SKM-1 treated with dmso at 0.1 percent for 144 hours (cell line): ENCODE data around the gene MET.
A peak's percentile ranks its signal among the peaks of the same experiment; 100 is the strongest.

Source experiments
- DNase-seq: peaks from one replicate; lab custom pipeline; 2025; ENCODE audit not compliant: unreplicated experiment; lab: John Stamatoyannopoulos, UW

MET gene

DNA sequence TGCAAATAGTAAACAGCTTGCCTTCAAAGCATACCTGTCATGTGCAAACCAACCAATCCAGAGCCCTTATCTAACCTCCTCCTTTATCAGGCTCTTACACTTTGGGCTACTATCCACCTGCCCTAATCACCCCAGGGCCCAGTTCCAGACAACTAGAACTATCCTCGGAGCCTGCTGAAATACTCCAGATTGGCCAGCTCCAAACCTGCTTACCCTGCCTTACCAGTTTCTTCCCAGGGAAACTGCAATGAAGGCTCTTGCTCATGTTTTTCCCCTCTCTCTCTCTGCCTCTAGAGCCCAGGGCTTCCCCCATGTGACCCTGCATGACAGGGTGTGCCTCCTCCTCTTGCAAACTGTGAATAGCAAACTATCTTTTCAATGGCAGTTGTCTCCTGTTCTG is 109.0 kb downstream of the MET start:
- DNase-seq, result no peak

DNA sequence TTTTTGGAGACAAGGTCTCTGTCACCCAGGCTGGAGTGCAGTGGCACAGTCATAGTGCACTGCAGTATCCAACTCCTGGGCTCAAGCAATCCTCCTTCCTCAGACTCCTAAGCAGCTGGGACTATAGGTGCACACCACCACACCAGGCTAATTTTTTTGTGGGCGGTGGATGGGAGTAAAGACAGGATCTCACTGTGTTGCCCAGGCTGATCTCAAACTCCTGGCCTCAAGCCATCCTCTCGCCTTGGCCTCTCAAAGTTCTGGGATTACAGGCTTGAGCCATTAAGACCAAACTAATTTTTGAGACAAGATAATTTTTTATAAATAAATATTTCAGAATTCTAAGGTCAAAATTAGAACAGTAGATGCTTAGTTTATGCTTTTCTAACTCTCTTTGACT is 109.6 kb downstream of the MET start:
- no peak for DNase-seq

DNA sequence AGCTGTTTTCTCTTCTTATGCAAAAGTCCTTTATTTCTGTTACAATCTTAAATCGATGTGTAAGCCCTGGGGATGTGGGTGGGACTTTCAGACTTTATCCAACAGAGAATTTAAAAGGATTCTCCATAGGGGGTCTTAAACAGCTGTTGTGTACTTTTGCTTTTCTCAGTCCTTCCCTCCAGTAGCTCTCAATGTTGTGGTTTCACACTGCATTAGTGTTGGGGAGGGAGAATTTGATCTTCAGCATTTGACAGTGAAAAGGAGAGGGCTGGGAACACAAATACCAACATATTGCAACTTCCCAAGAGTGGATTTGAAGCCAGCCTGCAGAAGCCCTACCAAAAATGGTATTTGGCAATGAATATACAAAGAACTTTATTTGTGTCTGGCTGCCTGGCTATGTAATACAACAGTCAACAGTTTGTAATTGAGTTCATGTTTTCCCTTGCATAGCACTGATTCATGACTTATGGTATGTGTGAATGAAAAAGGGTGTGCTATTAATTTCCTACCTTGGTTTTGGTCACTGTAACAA is 110.2 kb downstream of the MET start:
- DNase-seq, result no peak

DNA sequence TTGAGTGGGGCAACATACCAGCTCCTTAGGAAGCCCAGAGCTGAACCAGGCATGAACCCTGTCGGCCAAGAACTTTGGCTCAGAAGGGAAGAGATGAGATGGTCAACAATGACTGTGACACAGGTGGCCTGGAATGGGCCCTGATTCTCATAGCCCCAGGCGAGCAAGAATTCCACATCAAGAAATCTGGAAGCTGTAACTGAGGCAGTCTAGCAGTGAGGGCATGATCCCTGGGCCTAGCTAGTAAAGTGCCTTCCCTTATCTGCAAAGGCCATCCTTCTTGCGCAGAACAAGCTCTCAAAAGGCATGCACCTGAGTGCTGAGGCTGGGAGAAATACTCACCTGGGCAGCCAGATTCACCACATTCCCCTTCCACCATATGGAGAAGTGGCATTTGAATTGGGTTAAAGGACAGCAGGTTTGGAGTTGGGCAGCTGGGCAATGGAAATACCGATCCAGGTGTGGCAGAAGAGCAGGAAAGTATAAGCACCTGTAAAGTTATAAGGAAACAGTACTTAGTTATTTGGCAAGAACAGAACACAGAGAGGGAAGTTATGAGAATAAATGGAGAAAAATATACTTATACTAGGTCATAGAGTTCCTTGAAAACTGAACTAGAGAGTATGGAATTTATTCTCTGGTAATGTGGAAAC is 111.8 kb downstream of the MET start:
- no peak for DNase-seq

DNA sequence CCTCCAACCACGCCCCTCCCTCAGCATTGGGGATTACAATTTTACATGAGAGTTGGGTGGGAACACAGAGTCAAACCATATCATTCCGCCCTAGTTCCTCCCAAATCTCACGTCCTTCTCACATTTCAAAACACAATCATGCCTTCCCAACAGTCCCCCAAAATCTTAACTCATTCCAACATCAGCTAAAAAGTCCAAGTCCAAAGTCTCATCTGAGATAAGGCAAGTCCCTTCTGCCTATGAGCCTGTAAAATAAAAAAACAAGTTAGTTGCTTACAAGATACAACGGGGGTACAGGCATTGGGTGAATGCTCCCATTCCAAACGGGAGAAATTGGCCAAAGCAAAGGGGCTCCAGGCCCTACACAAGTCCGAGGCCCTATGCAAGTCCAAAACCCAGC is 112.7 kb downstream of the MET start:
- DNase-seq, result no peak

DNA sequence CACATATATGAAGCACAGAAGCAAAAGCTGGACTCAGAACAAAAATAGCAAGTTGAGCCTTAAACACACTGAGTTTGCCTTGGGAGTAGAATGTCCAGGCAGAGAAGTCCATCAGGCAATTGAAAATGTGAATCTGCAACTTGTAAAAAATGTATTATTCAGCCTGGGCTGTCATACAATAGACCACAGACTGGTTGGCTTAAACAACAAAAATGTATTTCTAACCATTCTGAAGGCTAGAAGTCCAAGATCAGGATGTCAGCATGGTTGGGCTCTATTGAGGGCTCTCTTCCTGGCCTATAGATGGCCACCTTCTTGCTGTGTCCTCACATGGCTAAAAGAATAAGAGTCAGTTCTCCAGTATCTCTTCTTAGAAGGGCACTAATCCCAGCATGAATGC is 113.8 kb downstream of the MET start:
- DNase-seq, result no peak

DNA sequence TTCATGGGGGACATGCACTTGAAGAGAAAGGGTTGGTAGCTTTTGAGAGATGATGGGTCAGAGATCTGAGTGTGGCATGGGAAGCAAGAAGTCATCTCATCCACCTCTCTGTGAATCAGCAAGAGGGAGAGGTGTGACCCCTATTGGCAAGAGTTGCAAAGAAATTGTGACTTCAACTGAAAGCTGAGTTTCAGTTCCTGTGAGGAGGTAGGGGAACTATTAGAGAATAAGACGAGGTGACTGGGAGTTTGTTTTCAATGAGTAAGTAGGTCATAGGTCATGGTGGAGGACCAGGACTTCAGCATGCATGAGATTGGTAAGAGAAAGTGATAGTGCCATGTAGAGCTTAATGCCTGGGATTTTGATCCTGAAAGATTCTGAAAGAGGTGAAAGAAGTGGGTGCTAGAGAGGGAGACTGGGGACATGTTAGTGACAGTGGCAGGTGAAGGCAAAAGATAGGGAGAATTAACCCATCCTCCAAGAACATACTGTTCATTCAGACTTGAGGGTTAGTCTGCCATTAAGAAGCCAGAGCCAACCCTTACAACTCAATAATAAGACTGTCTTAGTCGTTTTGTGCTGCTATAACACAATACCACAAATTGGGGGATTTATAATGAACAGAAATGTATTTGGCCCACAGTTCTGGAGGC is 114.9 kb downstream of the MET start:
- DNase-seq, result peak; percentile 69

DNA sequence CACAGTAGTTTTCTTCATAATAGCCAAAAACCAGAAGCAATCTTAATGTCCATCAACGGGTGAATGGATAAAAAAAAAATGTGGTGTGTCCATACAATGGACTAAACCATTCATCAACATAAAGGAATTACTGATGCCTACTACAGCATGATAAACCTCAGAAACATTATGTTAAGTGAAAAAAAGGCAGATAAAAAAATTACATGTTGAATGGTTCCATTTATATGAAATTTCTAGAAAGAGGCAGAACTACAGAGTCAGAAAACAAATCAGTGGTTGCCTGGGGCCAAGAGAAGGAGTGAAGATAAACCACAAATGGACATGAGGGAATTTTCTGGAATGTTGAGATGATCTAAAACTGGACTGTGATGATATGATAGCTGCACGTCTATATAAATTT is 115.9 kb downstream of the MET start:
- DNase-seq, result no peak

DNA sequence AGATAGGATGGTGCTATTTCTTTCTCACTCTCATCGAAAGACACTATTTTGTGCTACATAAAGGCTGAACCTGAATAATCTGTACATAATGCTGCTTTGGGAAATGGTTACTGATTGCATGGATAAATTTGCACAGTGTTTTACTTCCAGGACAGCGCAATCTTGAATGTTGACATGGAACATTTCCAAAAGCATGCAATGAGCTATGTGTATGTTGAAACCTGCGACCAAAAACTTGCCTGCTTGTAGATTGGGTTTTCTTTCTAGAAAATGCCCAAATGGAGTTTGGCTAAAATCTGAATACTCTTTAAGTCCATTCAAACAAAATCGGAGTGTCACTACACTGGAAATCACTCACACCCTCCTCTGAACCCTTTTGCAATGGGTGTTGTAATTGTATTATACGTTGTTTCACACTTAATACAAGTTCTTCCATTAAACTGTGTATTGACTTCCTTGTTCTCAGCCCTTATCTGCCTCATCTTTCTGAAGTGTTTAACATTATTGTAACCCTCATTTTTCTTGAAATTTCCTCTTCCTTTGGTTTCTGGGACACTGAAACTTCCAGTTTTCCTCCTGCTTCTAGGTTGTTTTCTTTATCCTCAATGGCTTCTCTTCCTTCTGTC is 116.7 kb downstream of the MET start:
- no peak for DNase-seq

DNA sequence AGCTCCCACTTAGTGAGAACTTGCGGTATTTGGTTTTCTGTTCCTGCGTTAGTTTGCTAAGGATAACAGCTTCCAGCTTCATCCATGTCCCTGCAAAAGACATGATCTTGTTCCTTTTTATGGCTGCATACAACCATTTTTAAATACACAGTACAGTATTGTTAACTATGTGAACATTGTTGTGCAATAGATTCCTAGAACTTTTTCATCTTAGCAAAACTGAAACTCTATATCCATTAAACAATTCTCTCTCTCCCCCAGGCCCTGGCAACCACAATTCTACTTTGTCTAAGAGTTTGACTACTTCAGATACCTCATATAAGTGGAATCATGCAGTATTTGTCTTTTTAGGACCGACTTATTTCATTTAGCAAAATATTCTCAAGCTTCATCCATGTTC is 118.0 kb downstream of the MET start:
- no peak for DNase-seq

DNA sequence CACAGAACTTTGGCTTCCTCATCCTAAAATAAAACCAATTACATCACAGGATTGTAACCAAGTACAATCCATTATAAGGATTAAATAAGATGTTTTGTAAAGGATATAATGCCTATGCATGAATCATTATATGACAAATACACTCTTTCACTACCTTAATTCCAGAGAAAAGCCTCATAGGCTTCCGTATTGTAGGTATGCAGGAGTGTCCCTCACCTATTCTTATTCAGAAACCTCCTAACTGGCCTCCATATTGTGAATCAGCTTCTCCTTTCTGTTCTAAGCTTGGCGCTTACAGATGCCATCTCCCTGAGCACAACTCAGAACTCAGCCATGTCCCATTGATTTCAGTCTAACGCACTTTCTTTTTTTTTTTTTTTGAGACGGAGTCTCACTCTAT is 120.8 kb downstream of the MET start:
- no peak for DNase-seq

DNA sequence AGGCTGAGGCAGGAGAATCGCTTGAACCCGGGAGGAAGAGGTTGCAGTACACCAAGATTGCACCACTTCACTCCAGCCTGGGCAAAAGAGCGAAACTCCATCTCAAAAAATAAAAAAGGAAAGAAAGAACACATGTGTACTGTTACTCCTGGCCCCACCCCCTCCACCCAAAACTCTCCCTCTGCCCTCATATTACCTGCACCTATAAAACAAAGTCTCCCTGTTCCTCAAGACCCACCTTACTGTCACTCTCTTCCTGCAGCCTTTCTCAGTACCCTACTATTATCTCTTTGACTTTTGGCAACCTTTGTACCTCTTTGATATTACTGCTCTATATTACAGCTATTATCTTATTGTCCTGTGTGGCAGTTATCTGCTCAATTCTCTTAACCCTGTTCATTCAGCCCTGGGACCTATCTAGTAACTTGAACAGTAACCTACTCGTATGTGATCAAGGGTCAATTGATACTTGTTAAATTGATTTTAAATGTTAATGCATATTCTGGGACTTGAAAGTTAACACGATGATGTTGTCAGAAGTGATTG is 121.9 kb downstream of the MET start:
- no peak for DNase-seq

DNA sequence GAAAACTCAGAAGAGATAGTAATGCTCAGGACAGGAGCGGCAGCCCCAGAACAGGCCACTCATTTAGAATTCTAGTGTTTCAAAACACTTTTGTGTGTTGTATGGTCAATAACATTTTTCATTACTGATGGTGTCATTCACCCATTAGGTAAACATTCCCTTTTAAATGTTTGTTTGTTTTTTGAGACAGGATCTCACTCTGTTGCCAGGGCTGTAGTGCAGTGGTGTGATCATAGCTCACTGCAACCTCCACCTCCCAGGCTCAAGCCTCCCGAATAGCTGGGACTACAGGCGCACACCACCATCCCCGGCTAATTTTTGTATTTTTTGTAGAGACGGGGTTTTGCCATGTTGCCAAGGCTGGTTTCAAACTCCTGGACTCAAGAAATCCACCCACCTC is 124.5 kb downstream of the MET start:
- DNase-seq, result no peak

DNA sequence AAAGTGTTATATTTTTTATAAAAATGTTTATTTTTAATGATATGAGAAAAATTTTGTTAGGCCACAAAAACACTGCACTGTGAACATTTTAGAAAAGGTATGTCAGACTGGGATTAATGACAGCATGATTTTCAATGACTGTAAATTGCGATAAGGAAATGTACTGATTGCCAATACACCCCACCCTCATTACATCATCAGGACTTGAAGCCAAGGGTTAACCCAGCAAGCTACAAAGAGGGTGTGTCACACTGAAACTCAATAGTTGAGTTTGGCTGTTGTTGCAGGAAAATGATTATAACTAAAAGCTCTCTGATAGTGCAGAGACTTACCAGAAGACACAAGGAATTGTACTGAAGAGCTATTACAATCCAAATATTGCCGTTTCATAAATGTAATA is 125.6 kb downstream of the MET start:
- DNase-seq, result no peak

DNA sequence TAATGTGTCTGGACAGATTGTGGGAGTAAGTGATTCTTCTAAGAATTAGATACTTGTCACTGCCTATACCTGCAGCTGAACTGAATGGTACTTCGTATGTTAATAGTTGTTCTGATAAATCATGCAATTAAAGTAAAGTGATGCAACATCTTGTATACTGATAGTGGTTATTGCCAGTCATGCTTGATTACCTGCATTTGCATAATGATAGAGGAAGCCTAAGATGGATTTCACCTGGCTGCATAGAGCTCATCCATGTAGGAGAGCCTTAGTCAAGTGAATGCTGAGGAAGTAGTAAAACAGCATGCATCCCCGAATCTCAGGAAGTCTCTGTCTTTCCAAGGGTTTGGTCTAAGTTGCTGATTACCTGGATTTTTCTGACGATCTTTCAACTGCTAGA is 126.2 kb downstream of the MET start:
- no peak for DNase-seq

DNA sequence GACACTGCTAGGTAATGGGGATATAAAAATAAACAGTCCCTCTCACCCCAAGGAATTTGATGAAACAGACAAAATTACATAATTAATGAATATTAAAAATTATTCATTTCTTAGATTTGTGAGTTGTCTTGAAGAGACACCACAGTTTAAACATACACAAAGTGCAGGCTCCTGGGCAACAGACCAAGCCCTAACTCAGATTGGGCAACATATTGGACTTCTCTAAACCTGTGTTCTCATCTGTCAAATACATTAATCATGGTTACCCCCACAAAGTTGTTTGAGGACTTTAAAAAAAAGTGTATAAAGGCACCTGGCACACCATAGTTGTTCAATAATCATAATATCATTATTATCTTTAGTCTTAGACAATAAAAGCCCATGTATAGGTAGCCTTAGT is 127.9 kb downstream of the MET start:
- DNase-seq, result peak; percentile 28

DNA sequence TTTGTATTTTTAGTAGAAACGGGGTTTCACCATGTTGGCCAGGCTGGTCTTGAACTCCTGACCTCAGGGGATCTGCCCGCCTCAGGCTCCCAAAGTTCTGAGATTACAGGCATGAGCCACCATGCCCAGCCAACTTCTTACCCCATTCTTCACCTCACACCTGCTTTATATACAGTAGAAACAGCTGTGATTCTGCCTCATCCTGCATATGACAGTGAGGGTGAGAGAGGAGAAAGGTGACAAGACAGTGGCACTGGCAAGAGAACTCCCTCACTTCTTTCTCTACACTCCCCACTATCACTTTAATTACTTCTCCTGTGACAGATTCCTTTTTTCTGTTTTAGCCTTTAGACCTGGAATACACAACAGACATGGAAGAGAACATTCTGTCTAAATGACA is 128.6 kb downstream of the MET start:
- no peak for DNase-seq

DNA sequence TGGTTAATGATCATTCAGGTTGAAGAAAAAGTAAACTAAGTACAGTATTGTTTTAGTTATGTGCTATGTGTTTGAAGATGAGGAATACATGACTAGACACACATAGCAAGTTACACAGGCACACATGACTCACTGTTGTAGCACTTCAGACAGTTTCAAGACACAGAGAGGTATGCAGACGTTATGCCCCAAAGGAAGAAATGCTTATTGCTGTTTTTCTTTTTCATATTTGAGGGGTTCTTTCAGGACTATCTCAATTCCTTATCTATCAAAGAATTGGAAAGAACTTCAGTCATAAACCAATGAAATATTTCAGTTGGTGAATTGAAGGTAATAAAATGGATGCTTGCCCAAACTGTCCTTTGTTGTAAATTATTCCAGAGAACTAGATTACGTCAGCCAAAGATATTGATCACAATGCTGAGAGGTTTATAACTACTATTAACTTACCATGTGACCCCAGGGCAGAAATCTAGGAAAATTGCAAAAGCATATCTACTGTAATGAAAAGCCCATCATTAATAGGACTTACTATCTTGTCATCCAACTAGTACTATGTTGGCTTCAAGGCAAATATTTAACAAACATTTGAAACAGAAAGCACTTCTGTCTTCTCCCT is 129.2 kb downstream of the MET start:
- no peak for DNase-seq

DNA sequence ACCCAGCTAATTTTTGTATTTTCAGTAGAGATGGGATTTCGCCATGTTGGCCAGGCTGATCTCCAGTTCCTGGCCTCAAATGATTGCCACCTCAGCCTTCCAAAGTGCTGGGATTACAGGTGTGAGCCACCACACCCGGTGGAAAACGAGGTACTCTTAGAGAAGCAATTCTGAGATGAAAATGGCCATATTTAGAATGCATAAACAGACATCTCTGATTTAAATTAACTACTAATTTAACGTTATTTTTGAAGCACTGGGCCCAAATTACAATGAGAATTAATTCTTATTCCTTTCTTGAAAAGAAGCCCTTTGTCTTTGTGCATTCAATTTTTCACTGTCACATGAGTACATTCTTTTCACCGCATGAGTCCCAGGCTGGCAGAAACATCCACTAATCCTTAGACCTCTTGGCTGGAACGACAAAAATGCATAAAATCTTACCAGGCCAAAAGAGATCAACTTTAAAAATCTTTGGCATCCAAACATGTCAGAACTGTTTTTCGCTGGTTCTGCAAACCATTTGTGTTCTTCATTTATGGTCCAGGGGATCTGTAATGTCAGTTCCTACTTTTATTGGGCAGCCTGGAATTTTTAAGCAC is 130.2 kb downstream of the MET start:
- DNase-seq, result no peak

DNA sequence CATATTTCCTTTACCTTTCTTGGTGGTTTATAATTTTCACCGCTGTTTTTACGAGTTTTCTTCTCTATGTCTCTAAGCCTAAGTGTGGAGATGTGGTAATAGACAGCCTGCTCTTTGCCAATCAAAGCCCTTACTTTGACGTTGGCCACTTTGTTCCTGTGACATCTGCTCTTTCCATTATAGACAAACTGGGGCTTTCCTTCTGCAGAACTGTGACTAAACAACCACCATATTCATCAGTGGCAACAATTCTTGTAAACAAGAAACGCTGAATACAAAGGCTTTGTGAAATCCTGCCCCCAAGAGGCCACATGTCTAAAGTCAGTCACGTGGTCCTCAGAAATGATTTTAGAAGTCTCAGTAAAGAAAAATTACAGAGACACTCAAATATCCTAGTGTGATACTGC is 130.8 kb downstream of the MET start:
- DNase-seq, result peak; percentile 36

DNA sequence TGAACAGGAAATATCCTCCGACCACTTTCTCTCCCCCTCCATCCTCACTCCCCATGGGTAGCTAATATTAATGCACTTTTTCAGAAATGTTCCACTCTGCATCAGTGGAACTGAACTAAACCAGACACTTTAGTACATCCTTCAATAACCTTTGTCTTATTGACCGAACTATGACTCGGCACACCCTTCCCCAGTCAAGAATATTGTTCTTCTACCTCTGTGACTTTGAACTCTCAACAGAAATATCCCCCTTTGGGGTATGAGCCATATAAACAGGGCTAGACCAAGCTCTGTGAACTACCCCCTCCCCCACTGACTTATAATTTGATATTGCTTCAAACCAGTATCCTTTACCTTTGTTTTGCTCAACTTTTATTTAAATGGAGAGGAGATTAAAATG is 132.5 kb downstream of the MET start:
- no peak for DNase-seq
